ENCODE data around the gene KLHL17.
"Not testable (repeated sequence)": the region's sequence is repeated elsewhere in the genome, so short reads cannot be mapped to it uniquely, and the experiment has no call there.

KLHL17 gene

GRCh38 chr1:1000357-1001056 is 40.1 kb downstream of the KLHL17 start:
- Mint-ChIP-seq H3K4me3 (peak overlapping the region; percentile 60), H3K27ac (peak overlapping the region; percentile 60), H3K36me3 (no peaks in the 10 kb centered on the region), H3K9me3 (no peaks in the 10 kb centered on the region), H3K4me1 (peaks cover 26% of the 10 kb centered on the region)
- ATAC-seq (peak; percentile 9), DNase-seq (ENCODE audit: low spot score in 2 of 2) (peak in 1 of 2 donors; percentile 54)

GRCh38 chr1:1001057-1001783 is 40.8 kb downstream of the KLHL17 start:
- DNase-seq (ENCODE audit: low spot score in 2 of 2) (no peak), ATAC-seq (no peak)
- H3K4me1 Mint-ChIP-seq: peaks cover 20% of the 10 kb centered on the region
- H3K27ac Mint-ChIP-seq: peak overlapping the region; percentile 60
- peak overlapping the region; percentile 60 for H3K4me3 Mint-ChIP-seq
- no peaks in the 10 kb centered on the region for H3K36me3 Mint-ChIP-seq
- H3K9me3 Mint-ChIP-seq: no peaks in the 10 kb centered on the region

DNA sequence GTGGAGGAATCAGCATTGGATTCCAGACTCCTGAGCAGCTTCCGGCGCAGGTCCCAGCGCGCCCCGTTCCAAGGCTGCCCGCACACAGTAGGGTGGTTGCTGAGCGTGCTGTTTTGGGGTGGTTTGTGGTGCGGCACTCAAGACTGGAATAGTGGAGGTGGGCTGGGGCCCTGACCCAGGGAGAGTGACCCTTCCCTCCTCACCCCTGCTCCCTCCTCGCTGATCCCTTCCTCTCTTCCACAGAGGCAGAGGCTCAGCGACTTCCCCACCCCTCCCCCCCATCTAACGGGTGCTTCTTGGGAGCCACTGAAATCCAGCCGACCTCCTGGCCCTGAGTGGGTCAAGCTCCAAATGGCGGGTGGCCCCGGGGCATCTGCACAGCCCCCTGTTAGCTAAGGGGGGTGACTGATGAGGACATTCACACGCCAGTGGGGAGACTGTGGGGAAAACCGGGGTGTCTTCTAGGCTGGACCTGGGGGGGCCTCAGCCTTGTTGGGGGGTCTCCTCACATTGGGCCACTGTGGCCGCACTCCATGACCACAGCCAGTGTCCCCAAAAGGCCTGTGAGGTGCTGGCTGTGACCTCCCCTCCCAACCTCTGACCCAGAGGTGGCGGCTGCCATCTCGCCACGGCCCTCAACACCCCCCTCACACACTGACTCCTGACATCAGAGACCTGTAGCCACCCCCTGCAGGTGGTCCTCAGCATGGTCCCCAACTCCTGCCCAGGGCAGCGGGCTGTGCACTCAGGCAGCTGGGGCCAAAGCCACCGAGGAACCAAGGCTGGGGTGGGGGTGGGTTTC is 43.4 kb downstream of the KLHL17 start:
- Mint-ChIP-seq H3K4me1 (peaks cover 21% of the 10 kb centered on the region), H3K9me3 (no peaks in the 10 kb centered on the region), H3K36me3 (no peaks in the 10 kb centered on the region), H3K27ac (no peak overlapping the region), H3K4me3 (no peak overlapping the region)
- DNase-seq (ENCODE audit: low spot score in 2 of 2): no peak
- ATAC-seq: no peak

GRCh38 chr1:1004420-1004779 is 44.0 kb downstream of the KLHL17 start:
- Mint-ChIP-seq H3K27ac (peak overlapping the region; percentile 81), H3K4me3 (no peak overlapping the region), H3K4me1 (peaks cover 26% of the 10 kb centered on the region), H3K36me3 (no peaks in the 10 kb centered on the region), H3K9me3 (peaks cover 2% of the 10 kb centered on the region)
- DNase-seq (ENCODE audit: low spot score in 2 of 2) (no peak), ATAC-seq (no peak)

DNA sequence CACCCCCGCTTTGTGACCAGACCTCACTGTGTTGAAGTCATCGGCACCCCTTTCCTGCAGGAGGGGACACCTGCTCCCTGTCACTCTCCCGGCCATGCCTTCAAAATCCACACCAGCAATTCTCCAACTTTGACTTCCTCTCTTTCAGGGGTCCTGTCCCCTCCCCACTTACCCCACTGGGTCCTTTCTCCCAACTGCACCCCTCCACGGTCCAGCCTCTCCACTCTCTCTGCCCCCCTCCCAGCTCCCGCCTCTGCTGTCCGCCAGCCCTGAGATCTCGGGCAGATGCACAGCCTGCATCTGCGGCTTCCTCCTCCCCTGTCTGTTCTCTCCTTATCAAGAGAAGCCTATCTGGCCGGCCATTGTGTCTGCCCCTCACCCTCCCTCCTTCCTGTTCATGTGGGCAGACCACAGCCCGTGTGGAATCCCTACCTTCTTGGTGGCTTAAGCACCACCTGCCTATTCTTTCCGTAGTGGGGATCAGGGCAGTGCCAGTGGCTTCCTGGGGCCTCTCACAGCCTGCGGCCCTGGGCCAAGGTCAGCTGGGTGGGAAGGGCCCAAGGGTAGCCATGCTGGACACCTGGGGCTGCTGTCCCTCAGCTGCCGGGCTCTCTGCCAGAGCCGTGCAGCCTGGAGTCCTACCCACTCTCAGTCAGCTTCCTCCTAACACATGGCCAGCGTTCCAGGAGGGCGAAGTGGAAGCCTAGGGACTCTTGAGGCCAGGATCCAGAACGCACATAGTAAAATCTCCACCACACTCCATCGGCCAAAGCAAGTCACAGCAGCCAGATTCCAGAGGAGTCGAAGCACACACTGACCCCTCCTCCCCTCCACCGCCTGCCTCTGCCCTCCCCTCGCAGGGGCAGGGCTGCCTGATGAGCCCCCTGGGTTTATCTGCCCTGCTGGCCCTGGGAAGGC is 44.7 kb downstream of the KLHL17 start:
- Mint-ChIP-seq H3K27ac (peak overlapping the region; percentile 81), H3K36me3 (no peaks in the 10 kb centered on the region), H3K4me1 (peaks cover 27% of the 10 kb centered on the region), H3K9me3 (peaks cover 2% of the 10 kb centered on the region), H3K4me3 (no peak overlapping the region)
- no peak for ATAC-seq
- DNase-seq (ENCODE audit: low spot score in 2 of 2): no peak

DNA sequence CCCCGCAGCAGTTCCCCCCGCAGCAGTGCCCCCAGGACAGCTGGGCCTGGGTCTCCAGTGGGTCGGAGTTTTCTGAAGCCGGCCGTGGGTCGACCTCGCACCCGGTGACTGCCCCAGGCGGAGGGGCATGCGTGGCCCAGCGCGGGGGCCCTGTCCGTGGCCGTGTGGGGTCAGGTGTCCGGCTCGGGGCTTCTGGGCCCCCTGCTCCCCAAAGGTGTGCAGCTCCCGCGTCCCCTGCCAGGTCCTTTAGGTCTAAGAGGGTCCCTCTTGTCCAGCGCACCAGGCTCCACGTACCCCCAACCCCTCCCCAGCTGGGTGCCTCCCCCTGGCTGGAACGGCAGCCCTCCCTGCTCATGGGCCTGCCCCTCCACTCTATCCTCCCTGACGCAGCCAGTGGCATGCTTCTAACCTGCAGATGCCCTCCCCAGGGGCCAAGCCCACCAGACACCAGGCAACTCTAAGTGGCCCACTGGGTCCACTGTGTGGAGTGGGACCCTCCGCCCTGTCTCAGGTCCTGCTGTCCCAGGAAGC is 45.5 kb downstream of the KLHL17 start:
- Mint-ChIP-seq H3K27ac (no peak overlapping the region), H3K36me3 (no peaks in the 10 kb centered on the region), H3K9me3 (peaks cover 2% of the 10 kb centered on the region), H3K4me3 (no peak overlapping the region), H3K4me1 (peaks cover 23% of the 10 kb centered on the region)
- DNase-seq (ENCODE audit: low spot score in 2 of 2) (no peak), ATAC-seq (no peak)

DNA sequence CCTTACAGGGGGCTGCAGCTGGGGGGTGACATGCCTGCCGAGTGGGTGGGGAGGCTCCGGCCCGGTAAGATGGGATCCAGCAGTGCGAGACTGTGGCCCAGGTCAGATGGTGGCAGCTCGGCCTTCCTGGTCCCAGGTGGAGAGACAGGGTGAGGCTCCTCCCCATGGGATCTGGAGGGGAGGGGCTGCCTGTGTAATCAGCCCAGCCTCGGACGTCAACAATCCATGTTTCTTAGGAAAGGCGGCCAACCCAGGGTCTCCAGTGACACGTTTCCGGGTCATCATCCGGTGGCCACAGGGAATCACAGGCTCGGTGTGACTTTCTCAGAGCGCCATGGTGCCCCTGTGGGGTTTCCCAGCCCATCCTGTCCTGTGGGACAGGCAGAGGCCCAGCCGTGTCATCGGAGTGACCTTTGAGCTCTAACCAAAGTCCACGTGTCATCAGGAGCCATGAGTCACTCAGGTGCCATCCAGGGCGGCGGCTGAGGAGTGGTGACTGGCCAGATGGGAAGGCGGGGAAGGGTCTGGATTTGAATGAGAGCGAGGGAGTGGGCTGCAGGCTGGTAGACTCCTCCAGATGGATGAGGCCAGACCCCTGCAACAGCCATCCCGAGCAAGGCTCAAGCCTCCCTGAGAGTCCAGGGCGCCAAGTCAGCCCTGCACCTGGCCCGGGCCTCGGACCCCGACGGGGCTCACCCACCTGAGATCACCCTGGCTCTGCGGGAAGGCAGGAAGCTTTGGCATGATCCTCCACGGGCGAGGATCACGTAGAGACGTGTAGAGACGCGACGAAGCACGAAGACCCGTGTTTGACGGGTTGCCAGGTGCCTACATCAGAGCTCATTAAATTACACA is 46.1 kb downstream of the KLHL17 start:
- Mint-ChIP-seq H3K27ac (no peak overlapping the region), H3K9me3 (peaks cover 2% of the 10 kb centered on the region), H3K36me3 (no peaks in the 10 kb centered on the region), H3K4me1 (peaks cover 21% of the 10 kb centered on the region), H3K4me3 (no peak overlapping the region)
- ATAC-seq (no peak), DNase-seq (ENCODE audit: low spot score in 2 of 2) (no peak)

DNA sequence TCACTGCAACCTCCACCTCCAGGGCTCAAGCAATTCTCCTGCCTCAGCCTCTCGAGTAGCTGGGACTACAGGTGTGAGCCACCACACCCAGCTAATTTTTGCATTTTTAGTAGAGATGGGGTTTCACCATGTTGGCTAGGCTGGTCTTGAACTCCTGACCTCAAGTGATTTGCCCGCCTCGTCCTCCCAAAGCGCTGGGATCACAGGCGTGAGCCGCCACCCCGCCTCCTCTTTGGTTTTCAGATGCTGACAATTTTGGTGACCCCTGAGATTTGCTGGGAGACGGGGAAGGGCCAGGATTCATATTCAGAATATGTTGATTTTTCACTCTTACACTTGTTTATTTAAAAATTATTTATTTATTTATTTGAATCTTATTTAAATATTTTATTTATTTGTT is 49.7 kb downstream of the KLHL17 start:
- not testable (repeated sequence) for H3K27ac Mint-ChIP-seq; ATAC-seq; DNase-seq (ENCODE audit: low spot score in 2 of 2); H3K9me3 Mint-ChIP-seq; H3K36me3 Mint-ChIP-seq; H3K4me3 Mint-ChIP-seq
- peaks cover 31% of the 10 kb centered on the region for H3K4me1 Mint-ChIP-seq

DNA sequence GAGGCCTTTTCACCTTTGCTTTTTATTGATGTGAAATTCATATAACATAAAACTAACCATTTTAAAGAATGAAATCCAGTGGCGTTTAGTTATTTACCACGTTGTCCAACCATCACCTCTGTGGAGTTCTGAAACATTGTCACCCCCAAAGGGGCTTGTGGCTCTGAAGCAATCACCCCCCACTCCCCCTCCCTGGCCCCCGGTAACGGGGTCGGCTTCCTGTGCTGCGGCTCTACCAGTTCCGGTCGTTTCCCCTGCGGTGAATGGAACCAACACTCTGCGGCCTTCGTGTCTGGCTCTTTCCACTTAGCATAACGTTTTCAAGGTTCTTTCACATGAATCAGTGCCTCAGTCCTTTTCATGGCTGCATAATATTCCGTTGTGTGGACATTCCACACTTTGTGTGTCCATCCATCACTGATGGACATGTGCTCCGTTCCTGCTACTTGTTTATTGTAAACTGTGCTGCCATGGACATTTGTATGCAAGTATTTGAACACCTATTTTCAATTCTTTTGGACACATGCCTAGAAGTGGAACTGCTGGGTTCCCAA is 51.1 kb downstream of the KLHL17 start:
- DNase-seq (ENCODE audit: low spot score in 2 of 2) (no peak), ATAC-seq (no peak)
- H3K4me1 Mint-ChIP-seq: peaks cover 29% of the 10 kb centered on the region
- peaks cover 7% of the 10 kb centered on the region for H3K36me3 Mint-ChIP-seq
- peaks cover 2% of the 10 kb centered on the region for H3K9me3 Mint-ChIP-seq
- no peak overlapping the region for H3K27ac Mint-ChIP-seq
- no peak overlapping the region for H3K4me3 Mint-ChIP-seq

DNA sequence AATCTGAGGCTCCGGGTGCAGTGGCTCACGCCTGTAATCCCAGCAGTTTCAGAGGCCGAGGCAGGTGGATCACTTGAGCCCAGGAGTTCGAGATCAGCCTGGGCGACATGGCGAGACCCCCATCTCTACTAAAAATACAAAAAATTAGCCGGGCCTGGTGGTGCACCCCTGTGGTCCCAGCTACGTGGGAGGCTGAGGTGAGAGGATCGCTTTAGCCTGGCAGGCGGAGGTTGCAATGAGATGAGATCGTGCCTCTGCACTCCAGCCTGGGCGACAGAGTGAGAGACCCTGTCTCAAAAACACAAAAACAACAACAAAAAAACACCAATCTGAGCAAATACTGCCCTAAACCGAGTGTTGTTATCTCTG is 52.3 kb downstream of the KLHL17 start:
- ATAC-seq; H3K9me3 Mint-ChIP-seq; DNase-seq (ENCODE audit: low spot score in 2 of 2): not testable (repeated sequence)
- H3K36me3 Mint-ChIP-seq: peaks cover 12% of the 10 kb centered on the region
- peaks cover 34% of the 10 kb centered on the region for H3K4me1 Mint-ChIP-seq
- peak overlapping the region; percentile 96 for H3K27ac Mint-ChIP-seq
- peak overlapping the region; percentile 95 for H3K4me3 Mint-ChIP-seq

GRCh38 chr1:1013105-1013921 is 52.9 kb downstream of the KLHL17 start, which contains the start of gene ISG15:
Gene ISG15 (plus strand): TSS chr1:1013497. CDS start chr1:1013574, 77 bp downstream.
- Mint-ChIP-seq H3K9me3 (peaks cover 2% of the 10 kb centered on the region), H3K4me3 (peak within 1 kb of the TSS; percentile 95), H3K36me3 (peaks cover 12% of the 10 kb centered on the region), H3K27ac (peak within 1 kb of the TSS; percentile 96), H3K4me1 (peaks cover 34% of the 10 kb centered on the region)
- ATAC-seq (peak; percentile 96), DNase-seq (ENCODE audit: low spot score in 2 of 2) (peak; percentile 62 to 91)

- Mint-ChIP-seq H3K4me1 (peaks cover 31% of the 10 kb centered on the region), H3K36me3 (peaks cover 12% of the 10 kb centered on the region), H3K4me3 (peak overlapping the region; percentile 95), H3K27ac (peak overlapping the region; percentile 96), H3K9me3 (peaks cover 1% of the 10 kb centered on the region)
- DNase-seq (ENCODE audit: low spot score in 2 of 2): no peak
- peak; percentile 38 for ATAC-seq
Observed at GRCh38 chr1:1013922-1014648, 53.7 kb downstream of the KLHL17 start.

All from stimulated activated effector memory CD8-positive, alpha-beta T cell treated with anti-CD3 and anti-CD28 coated beads, Interleukin-12 subunit alpha, Interleukin-12 subunit beta, amount 100 ng/mL, for 72 hours (primary cell).